A673 (cell line): ENCODE measurements around the gene ADCY3. TPM values are rescaled to one million over a fixed set of nuclear protein-coding genes. Genes with fewer than 3 reads are reported as not detected.

Source experiments
- BruUV-seq: library from RNA; stranded (reverse); fragments of 400-500 nt; replicated peaks from 2 replicates; lab custom pipeline; 2021; lab: Mats Ljungman, UMichigan
- CTCF ChIA-PET: fragments of 300-600 bp; sonication (Branson Sonifier 250); formaldehyde crosslinking; loops from one replicate; lab custom pipeline; 2022; ENCODE audit warnings: antibody characterized with exemption; lab: Charles Lee
- POLR2A ChIA-PET: fragments of 300-600 bp; sonication (Branson Sonifier 250); formaldehyde crosslinking; loops from one replicate; lab custom pipeline; 2022; ENCODE audit warnings: antibody characterized with exemption; ENCODE audit not compliant: low non-redundant PET; lab: Charles Lee
- DNase-seq: peaks from one replicate; pipeline ENCODE4 v3.0.0-alpha.2; 2015; ENCODE audit warnings: low spot score
- H3K27ac ChIP-seq: fragments of 200-600 bp; sonication (generic); 2 replicates; pipeline ENCODE4 v1.5.1; 2016; ENCODE audit warnings: mixed run types, low read depth, mild to moderate bottlenecking, mixed read lengths, antibody characterized with exemption, low read length; ENCODE audit not compliant: poor library complexity, severe bottlenecking
- H3K27me3 ChIP-seq: fragments of 200-600 bp; sonication (generic); replicated peaks from 2 replicates; pipeline ENCODE4 v1.6.1; 2017; ENCODE audit warnings: mixed run types, low read depth, mild to moderate bottlenecking, mixed read lengths, antibody characterized with exemption, low read length; ENCODE audit not compliant: insufficient read depth, poor library complexity
- H3K36me3 ChIP-seq: fragments of 200-600 bp; sonication (generic); 2 replicates; pipeline ENCODE4 v1.6.1; 2016; ENCODE audit warnings: mixed run types, mild to moderate bottlenecking, mixed read lengths, antibody characterized with exemption, low read length; ENCODE audit not compliant: insufficient read depth, poor library complexity, severe bottlenecking
- H3K4me1 ChIP-seq: fragments of 200-600 bp; sonication (generic); 2 replicates; pipeline ENCODE4 v1.6.1; 2017; ENCODE audit warnings: mixed run types, mild to moderate bottlenecking, mixed read lengths, antibody characterized with exemption, low read length; ENCODE audit not compliant: insufficient read depth, poor library complexity, severe bottlenecking
- H3K4me3 ChIP-seq: fragments of 200-600 bp; sonication (generic); 2 replicates; pipeline ENCODE4 v1.5.1; 2016; ENCODE audit warnings: low read depth, mixed run types, mild to moderate bottlenecking, mixed read lengths, low read length; ENCODE audit not compliant: poor library complexity, severe bottlenecking
- H3K9me3 ChIP-seq: fragments of 200-600 bp; sonication (generic); 2 replicates; pipeline ENCODE4 v1.6.1; 2016; ENCODE audit warnings: mixed run types, low read depth, mild to moderate bottlenecking, mixed read lengths, antibody characterized with exemption, low read length; ENCODE audit not compliant: poor library complexity, severe bottlenecking
- EZH2 ChIP-seq: fragments of 200-600 bp; sonication (generic); IDR thresholded peaks from 2 replicates; pipeline ENCODE4 v1.6.1; 2017; ENCODE audit warnings: borderline replicate concordance, low read depth, mild to moderate bottlenecking, mixed read lengths, antibody characterized with exemption, low read length; ENCODE audit not compliant: poor library complexity, severe bottlenecking
- intact Hi-C: fragments of 100-400 bp; cut with micrococcal nuclease; formaldehyde crosslinking; loops from one replicate; pipeline ENCODE4 v1.10.0; 2022; ENCODE audit not compliant: unreplicated experiment
- total RNA-seq: library from RNA; stranded (reverse); gene quantifications from 2 replicates; pipeline ENCODE4 v1.2.3, GENCODE V29; 2021
- TF ChIP-seq, protein P1 (sequence below): fragments of 300-800, 200-600 bp; sonication (generic); conservative IDR thresholded peaks from 2 replicates; pipeline ENCODE4 v1.5.1; 2017; ENCODE audit warnings: low read depth, mild to moderate bottlenecking, antibody characterized with exemption, low read length, moderate library complexity, mixed read lengths

The ADCY3 gene
- total RNA-seq, 1 experiment from 2014 or later = 42.2 TPM

- DNase-seq = no peak
- H3K36me3 ChIP-seq = peaks cover 35% of the 10 kb centered on the region
- no TSS peak for BruUV-seq
- no peak for TF ChIP-seq EZH2
- TF ChIP-seq, protein P1, sequence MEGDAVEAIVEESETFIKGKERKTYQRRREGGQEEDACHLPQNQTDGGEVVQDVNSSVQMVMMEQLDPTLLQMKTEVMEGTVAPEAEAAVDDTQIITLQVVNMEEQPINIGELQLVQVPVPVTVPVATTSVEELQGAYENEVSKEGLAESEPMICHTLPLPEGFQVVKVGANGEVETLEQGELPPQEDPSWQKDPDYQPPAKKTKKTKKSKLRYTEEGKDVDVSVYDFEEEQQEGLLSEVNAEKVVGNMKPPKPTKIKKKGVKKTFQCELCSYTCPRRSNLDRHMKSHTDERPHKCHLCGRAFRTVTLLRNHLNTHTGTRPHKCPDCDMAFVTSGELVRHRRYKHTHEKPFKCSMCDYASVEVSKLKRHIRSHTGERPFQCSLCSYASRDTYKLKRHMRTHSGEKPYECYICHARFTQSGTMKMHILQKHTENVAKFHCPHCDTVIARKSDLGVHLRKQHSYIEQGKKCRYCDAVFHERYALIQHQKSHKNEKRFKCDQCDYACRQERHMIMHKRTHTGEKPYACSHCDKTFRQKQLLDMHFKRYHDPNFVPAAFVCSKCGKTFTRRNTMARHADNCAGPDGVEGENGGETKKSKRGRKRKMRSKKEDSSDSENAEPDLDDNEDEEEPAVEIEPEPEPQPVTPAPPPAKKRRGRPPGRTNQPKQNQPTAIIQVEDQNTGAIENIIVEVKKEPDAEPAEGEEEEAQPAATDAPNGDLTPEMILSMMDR = no peak
- H3K27me3 ChIP-seq = no peaks in the 10 kb centered on the region
- H3K9me3 ChIP-seq = peaks cover 8% of the 10 kb centered on the region
- ChIA-PET POLR2A (no interaction called here), CTCF (no interaction called here)
- no peak overlapping the region for H3K27ac ChIP-seq
- no peaks in the 10 kb centered on the region for H3K4me1 ChIP-seq
- H3K4me3 ChIP-seq = no peak overlapping the region
- intact Hi-C loops = no loop called here
These were observed 37.2 kb upstream of the ADCY3 start for GRCh38 chr2:24957221-24957620.

GRCh38 chr2:24955921-24956320 is 35.9 kb upstream of the ADCY3 start:
- no peaks in the 10 kb centered on the region for H3K27me3 ChIP-seq
- intact Hi-C loops = no loop called here
- H3K4me1 ChIP-seq = no peaks in the 10 kb centered on the region
- ChIA-PET POLR2A (no interaction called here), CTCF (interaction anchor here (0.6 kb wide), 1 partner anchor 10 kb away, joined by 3 read pairs; no protein-coding TSS in a partner anchor)
- H3K4me3 ChIP-seq = no peak overlapping the region
- peaks cover 35% of the 10 kb centered on the region for H3K36me3 ChIP-seq
- DNase-seq = no peak
- no peak overlapping the region for H3K27ac ChIP-seq
- H3K9me3 ChIP-seq = peaks cover 8% of the 10 kb centered on the region
- TF ChIP-seq, protein P1 = no peak
- TF ChIP-seq EZH2 = no peak
- BruUV-seq = no TSS peak

DNA sequence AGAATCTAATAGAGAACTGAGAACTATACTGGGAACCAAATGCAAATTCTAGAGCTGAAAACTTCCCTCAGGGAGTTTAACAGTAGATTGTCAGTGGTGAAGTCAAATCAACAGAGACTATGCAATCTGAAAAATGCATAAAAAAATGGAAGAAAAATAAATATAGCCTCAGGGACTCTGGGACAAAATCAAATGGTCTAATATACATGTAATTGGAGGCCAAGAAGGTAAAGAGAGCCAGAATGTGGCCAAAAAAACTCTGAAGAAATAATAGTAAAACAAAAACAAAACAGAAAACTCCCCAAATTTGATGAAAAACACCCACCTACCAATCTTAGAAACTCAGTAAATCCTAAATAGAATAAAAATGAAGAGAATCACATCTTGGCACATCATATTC is 35.2 kb upstream of the ADCY3 start:
- no TSS peak for BruUV-seq
- intact Hi-C loops = no loop called here
- Histone ChIP-seq H3K4me1 (no peaks in the 10 kb centered on the region), H3K27ac (no peak overlapping the region), H3K9me3 (peaks cover 8% of the 10 kb centered on the region), H3K27me3 (no peaks in the 10 kb centered on the region), H3K4me3 (no peak overlapping the region), H3K36me3 (peaks cover 35% of the 10 kb centered on the region)
- TF ChIP-seq, protein P1 = no peak
- TF ChIP-seq EZH2 = no peak
- DNase-seq = no peak
- POLR2A ChIA-PET = no interaction called here
- CTCF ChIA-PET = no interaction called here
